ENCODE measurements around the gene RCOR1. TPM values are rescaled to one million over a fixed set of nuclear protein-coding genes. Genes with fewer than 3 reads are reported as not detected.

Gene RCOR1
- total RNA-seq: 11.4 and 12.7 TPM in 2 replicates

DNA sequence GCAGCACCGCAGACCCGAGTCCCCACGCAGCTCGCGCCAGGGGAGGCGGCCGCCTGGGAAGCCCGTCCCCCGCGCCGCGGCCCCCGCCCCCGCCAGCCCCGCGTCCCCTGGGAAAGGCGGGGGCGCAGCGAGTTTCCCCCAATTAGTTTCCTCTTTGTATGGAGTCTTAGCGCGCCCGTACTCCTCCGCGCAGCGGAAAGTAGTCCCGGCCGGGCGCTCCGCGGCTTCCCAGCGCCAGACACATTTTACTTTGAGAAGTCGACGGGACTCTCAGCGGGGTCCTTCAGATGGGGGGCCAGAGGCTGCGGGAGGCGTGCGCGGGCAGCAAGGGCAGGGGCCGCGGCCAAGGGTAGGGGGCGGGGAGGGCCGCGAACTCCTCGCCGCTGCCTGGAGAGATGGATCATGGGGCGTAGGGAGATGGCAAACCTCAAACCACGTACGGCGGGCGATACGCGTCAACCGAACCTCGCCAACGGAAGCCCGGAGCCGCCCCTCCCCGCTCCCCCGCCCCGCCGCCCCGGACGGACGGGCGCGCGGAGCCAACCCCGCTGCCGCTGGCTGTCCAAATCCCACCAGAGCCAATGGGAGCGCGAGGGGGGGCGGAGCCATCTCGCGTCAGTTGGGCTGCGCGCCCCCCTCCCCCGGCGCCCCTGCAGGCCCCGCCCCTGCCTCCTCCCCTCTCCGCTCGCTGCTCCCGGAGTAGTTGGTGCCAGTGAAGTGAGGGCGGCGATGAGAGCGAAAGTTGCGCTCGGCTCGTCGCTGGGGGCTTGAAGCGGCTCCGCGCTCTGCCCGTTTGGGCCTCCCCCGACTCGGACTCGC is at the start of gene RCOR1:
TSS of gene RCOR1 (plus strand) at position 706 of the 819 bp plus-strand sequence. CDS start 238 bp downstream, outside the sequence.

GRCh38 chr14:102776761-102777710 is 184.6 kb downstream of the RCOR1 start, which contains the start of gene TRAF3:
TSS of gene TRAF3 (plus strand) at chr14:102777449. CDS start at chr14:102870202, 92,753 bp downstream.

Other genes with a start within 250 kb of the RCOR1 start
- gene CINP, start 229.8 kb upstream of the RCOR1 start, total RNA-seq: 56.5 and 59.9 TPM in 2 replicates
- 9.7 and 11.9 TPM in 2 replicates for gene TECPR2, start 229.7 kb upstream of the RCOR1 start, total RNA-seq
- gene ANKRD9, start 82.9 kb upstream of the RCOR1 start, total RNA-seq: 18.5 and 22.8 TPM in 2 replicates
- 27.3 and 40.4 TPM in 2 replicates for gene TRAF3, start 184.8 kb downstream of the RCOR1 start, total RNA-seq